ENCODE results near the gene C11orf97. TPM values are rescaled to one million over a fixed set of nuclear protein-coding genes. Genes with fewer than 3 reads are reported as not detected.
"Not testable (repeated sequence)": the region's sequence is repeated elsewhere in the genome, so short reads cannot be mapped to it uniquely, and the experiment has no call there.

The C11orf97 gene
- total and polyA plus RNA-seq, 2 experiments from 2014 or later = 0.59 TPM; not detected in 1

- Histone ChIP-seq H3K4me2 (no peak overlapping the region), H3K9me3 (ENCODE audit: low read depth) (no peaks in the 10 kb centered on the region), H3K4me1 (ENCODE audit: insufficient read depth) (no peaks in the 10 kb centered on the region), H2AFZ (no peak overlapping the region), H3K36me3 (replicated peaks; ENCODE audit: insufficient read depth, low read depth) (no peaks in the 10 kb centered on the region), H3K9me2 (replicated peaks; ENCODE audit: insufficient read depth) (no peaks in the 10 kb centered on the region), H3K27me3 (no peaks in the 10 kb centered on the region), H4K20me1 (ENCODE audit: insufficient read depth, poor library complexity, severe bottlenecking) (no peaks in the 10 kb centered on the region), H3K4me3 (no peak overlapping the region), H3K27ac (no peak overlapping the region), H3K79me2 (no peaks in the 10 kb centered on the region)
- no peak for DNase-seq (ENCODE audit: low spot score)
- 74% methylated on average over 2 of the region's 2 CpGs for WGBS (ENCODE audit: low lambda C conversion rate, missing lambda C conversion rate)
- TF ChIP-seq EZH2 (IDR thresholded peaks at IDR 0.05; ENCODE audit: borderline replicate concordance) = no peak
- no peak for TF ChIP-seq CTCF (IDR thresholded peaks at IDR 0.05; ENCODE audit: poor library complexity)
- TF ChIP-seq EZH2phosphoT487 (IDR thresholded peaks at IDR 0.05; ENCODE audit: low read depth, severe bottlenecking, unreplicated experiment) = no peak
Measured at GRCh38 chr11:94501522-94501921, 10.7 kb upstream of the C11orf97 start.

DNA sequence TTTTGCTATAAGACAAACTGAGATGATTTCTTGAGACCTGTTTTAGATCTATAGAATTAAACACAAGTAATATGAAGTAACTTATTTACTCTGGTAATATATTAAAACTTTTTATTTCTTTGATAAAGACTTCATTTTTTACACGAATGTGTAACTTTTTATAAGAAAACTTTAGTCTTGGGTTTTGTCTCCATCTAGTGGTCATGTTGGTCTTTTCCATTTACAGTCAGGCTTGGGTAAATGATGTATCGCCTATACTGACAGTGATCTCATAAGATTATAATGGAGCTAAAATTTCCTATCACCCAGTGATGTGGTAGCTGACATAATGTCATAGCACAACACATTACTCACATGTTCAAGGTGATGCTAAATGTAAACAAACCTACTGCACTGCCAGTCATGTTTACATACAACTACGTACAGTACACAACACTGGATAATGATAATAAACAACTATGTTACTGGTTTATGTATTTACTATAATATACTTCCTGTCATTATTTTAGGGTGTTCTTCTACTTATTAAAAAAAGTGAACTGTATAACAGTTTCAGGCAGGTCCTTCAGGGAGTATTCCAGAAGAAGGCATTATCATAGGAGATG lies 7.5 kb upstream of the C11orf97 start:
- no peaks in the 10 kb centered on the region for H3K79me2 ChIP-seq
- no peak overlapping the region for H2AFZ ChIP-seq
- H3K27me3 ChIP-seq = no peaks in the 10 kb centered on the region
- DNase-seq (ENCODE audit: low spot score) = peak; percentile 68
- no peak overlapping the region for H3K4me3 ChIP-seq
- H3K36me3 ChIP-seq (replicated peaks; ENCODE audit: insufficient read depth, low read depth) = no peaks in the 10 kb centered on the region
- H3K27ac ChIP-seq = no peak overlapping the region
- H3K4me2 ChIP-seq = no peak overlapping the region
- no peaks in the 10 kb centered on the region for H3K4me1 ChIP-seq (ENCODE audit: insufficient read depth)
- no peaks in the 10 kb centered on the region for H3K9me3 ChIP-seq (ENCODE audit: low read depth)
- WGBS (ENCODE audit: low lambda C conversion rate, missing lambda C conversion rate) = 21% methylated on average over 3 of the region's 3 CpGs
- no peaks in the 10 kb centered on the region for H4K20me1 ChIP-seq (ENCODE audit: insufficient read depth, poor library complexity, severe bottlenecking)
- no peaks in the 10 kb centered on the region for H3K9me2 ChIP-seq (replicated peaks; ENCODE audit: insufficient read depth)
- TF ChIP-seq EZH2phosphoT487 (IDR thresholded peaks at IDR 0.05; ENCODE audit: low read depth, severe bottlenecking, unreplicated experiment) (no peak), CTCF (IDR thresholded peaks at IDR 0.05; ENCODE audit: poor library complexity) (peak; percentile 75), EZH2 (IDR thresholded peaks at IDR 0.05; ENCODE audit: borderline replicate concordance) (no peak)

DNA sequence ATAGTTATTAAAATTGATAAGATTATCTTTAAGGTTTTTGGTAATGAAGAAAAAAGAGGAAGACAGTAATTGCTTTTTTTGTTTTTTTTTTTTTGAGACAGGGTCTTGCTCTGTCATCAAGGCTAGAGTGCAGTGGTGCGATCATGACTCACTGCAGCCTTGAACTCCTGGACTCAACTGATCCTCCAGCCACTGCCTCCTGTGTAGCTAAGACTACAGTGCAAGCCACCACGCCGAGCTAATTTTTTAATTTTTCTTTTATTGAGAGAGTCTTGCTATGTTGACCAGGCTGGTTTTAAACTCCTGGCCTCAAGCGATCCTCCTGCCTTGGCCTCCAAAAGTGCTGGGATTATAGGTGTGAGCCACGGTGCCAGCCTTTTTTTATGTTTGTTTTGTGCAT lies 5.7 kb upstream of the C11orf97 start:
- H3K4me2 ChIP-seq; H3K9me2 ChIP-seq (replicated peaks; ENCODE audit: insufficient read depth); H2AFZ ChIP-seq; DNase-seq (ENCODE audit: low spot score); H3K27me3 ChIP-seq; H3K36me3 ChIP-seq (replicated peaks; ENCODE audit: insufficient read depth, low read depth); H3K9me3 ChIP-seq (ENCODE audit: low read depth); H3K27ac ChIP-seq; H3K79me2 ChIP-seq; H4K20me1 ChIP-seq (ENCODE audit: insufficient read depth, poor library complexity, severe bottlenecking); H3K4me1 ChIP-seq (ENCODE audit: insufficient read depth); H3K4me3 ChIP-seq: not testable (repeated sequence)
- 86% methylated on average over 5 of the region's 5 CpGs for WGBS (ENCODE audit: low lambda C conversion rate, missing lambda C conversion rate)

DNA sequence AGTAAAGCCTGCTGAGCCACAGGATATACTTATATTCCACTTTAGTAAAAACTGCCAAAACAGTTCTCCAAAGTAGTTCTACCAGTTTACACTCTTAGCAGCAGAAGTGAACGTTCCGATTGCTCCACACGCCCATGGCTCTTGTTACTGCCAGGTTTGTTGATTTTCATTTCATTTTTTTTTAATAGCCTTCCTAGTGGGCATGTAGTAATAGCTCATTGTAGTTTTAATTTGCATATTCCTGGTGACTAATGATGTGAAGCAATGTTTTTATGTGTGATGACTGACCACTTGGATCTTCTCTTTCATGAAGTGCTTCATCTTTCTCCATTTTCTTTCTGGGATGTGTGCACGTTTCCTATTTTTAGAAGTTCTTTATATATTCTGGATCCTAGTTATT lies 4.8 kb upstream of the C11orf97 start:
- H3K79me2 ChIP-seq = no peaks in the 10 kb centered on the region
- no peak overlapping the region for H2AFZ ChIP-seq
- no peak for DNase-seq (ENCODE audit: low spot score)
- no peak overlapping the region for H3K27ac ChIP-seq
- H3K4me2 ChIP-seq = no peak overlapping the region
- 75% methylated on average over 4 of the region's 4 CpGs for WGBS (ENCODE audit: low lambda C conversion rate, missing lambda C conversion rate)
- H3K27me3 ChIP-seq = no peaks in the 10 kb centered on the region
- no peaks in the 10 kb centered on the region for H3K9me3 ChIP-seq (ENCODE audit: low read depth)
- H3K4me1 ChIP-seq (ENCODE audit: insufficient read depth) = no peaks in the 10 kb centered on the region
- no peaks in the 10 kb centered on the region for H3K9me2 ChIP-seq (replicated peaks; ENCODE audit: insufficient read depth)
- no peaks in the 10 kb centered on the region for H4K20me1 ChIP-seq (ENCODE audit: insufficient read depth, poor library complexity, severe bottlenecking)
- no peaks in the 10 kb centered on the region for H3K36me3 ChIP-seq (replicated peaks; ENCODE audit: insufficient read depth, low read depth)
- H3K4me3 ChIP-seq = no peak overlapping the region
- TF ChIP-seq CTCF (IDR thresholded peaks at IDR 0.05; ENCODE audit: poor library complexity) (no peak), EZH2phosphoT487 (IDR thresholded peaks at IDR 0.05; ENCODE audit: low read depth, severe bottlenecking, unreplicated experiment) (no peak), EZH2 (IDR thresholded peaks at IDR 0.05; ENCODE audit: borderline replicate concordance) (no peak)
